ENCODE results near the gene ATP8A2.

DNA sequence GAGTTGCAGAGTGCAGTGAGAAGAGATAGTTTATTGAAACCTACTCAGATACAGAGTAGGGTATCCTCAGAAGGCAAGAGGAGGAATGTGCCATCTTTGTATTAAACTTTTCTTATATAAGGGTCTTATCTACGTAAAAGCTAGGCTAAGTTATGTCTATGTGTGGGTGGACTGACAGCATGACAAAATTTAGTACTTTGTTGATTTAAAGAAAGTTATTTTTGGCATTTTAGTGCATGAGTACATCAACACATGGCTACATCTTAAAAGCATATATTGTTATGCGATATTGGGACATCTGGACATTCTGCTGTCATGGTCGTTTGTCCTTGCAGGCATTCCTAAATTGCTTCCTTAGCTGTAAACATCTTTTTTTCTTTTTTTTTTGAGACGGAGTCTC lies 19.0 kb upstream of the ATP8A2 start:
- no peak for TF ChIP-seq POLR2AphosphoS5 (IDR thresholded peaks at IDR 0.05; ENCODE audit: low read depth, low read length)
- TF ChIP-seq ZNF274 (IDR thresholded peaks at IDR 0.05; ENCODE audit: borderline replicate concordance, extremely low read depth, low read length), result no peak
- no peak for TF ChIP-seq TEAD4 (IDR thresholded peaks at IDR 0.05; ENCODE audit: low read depth, low read length)
- TF ChIP-seq SIRT6 (IDR thresholded peaks at IDR 0.05; ENCODE audit: low read length), result no peak
- TF ChIP-seq YY1 (IDR thresholded peaks at IDR 0.05; ENCODE audit: low read depth, low read length), result no peak

Measured in H1 (cell line).